Liver (tissue), 9 donors: ENCODE results near the gene AK5. TPM values are rescaled to one million over a fixed set of nuclear protein-coding genes. Genes with fewer than 3 reads are reported as not detected.
"Not testable (repeated sequence)": the region's sequence is repeated elsewhere in the genome, so short reads cannot be mapped to it uniquely, and the experiment has no call there.

Experiments
- DNase-seq: peaks from one replicate; pipeline ENCODE4 v3.0.0-alpha.2; 2017; ENCODE audit warnings: low spot score
- H3K27ac ChIP-seq, 2 donors: one replicate each; pipeline ENCODE4 v1.7.0; 2013; ENCODE audit warnings: inconsistent platforms in 2 of 2, low read length in 2 of 2, control low read depth in 1 of 2, low read depth in 1 of 2, mild to moderate bottlenecking in 1 of 2
- H3K27me3 ChIP-seq, 4 donors: one replicate each; pipeline versions ENCODE4 v1.6.1 to v1.7.0; 2013; ENCODE audit warnings: low read length in 3 of 4, inconsistent platforms in 1 of 4, mild to moderate bottlenecking in 1 of 4, moderate library complexity in 1 of 4; ENCODE audit not compliant: control insufficient read depth in 4 of 4, insufficient read depth in 4 of 4
- H3K36me3 ChIP-seq, 4 donors: one replicate each; pipeline versions ENCODE4 v1.6.1 to v1.7.0; 2013; ENCODE audit warnings: low read length in 3 of 4, mild to moderate bottlenecking in 3 of 4, low read depth in 1 of 4, moderate library complexity in 1 of 4; ENCODE audit not compliant: control insufficient read depth in 4 of 4, insufficient read depth in 3 of 4
- H3K4me1 ChIP-seq, 4 donors: one replicate each; pipeline versions ENCODE4 v1.6.1 to v1.7.0; 2013; ENCODE audit warnings: low read length in 3 of 4, mild to moderate bottlenecking in 3 of 4, moderate library complexity in 1 of 4; ENCODE audit not compliant: control insufficient read depth in 4 of 4, insufficient read depth in 4 of 4
- H3K4me3 ChIP-seq, 3 donors: one replicate each; pipeline versions ENCODE4 v1.6.1 to v1.7.0; 2013; ENCODE audit warnings: low read length in 3 of 3, control low read depth in 1 of 3, low read depth in 1 of 3, mild to moderate bottlenecking in 1 of 3
- H3K9ac ChIP-seq, 2 donors: one replicate each; pipeline ENCODE4 v1.7.0; 2013; ENCODE audit warnings: low read length in 2 of 2, mild to moderate bottlenecking in 2 of 2, moderate library complexity in 2 of 2, control low read depth in 1 of 2, low read depth in 1 of 2
- H3K9me3 ChIP-seq, 4 donors: one replicate each; pipeline versions ENCODE4 v1.6.1 to v1.7.0; 2013; ENCODE audit warnings: low read length in 3 of 4; ENCODE audit not compliant: control insufficient read depth in 4 of 4
- ATF3 ChIP-seq: IDR thresholded peaks from 2 replicates; pipeline ENCODE4 v1.6.1; 2016; ENCODE audit warnings: antibody characterized with exemption
- FOXA1 ChIP-seq: IDR thresholded peaks from 2 replicates; pipeline ENCODE4 v1.6.1; 2016; ENCODE audit warnings: antibody characterized with exemption
- HNF4A ChIP-seq, 2 donors: conservative IDR thresholded peaks; 2 replicates each; pipeline ENCODE4 v1.6.1; 2016; ENCODE audit warnings: antibody characterized with exemption in 2 of 2, mild to moderate bottlenecking in 2 of 2
- HNF4G ChIP-seq: IDR thresholded peaks from 2 replicates; pipeline ENCODE4 v1.6.1; 2016; ENCODE audit warnings: antibody characterized with exemption
- JUND ChIP-seq, 2 donors: IDR thresholded peaks; 2 replicates each; pipeline ENCODE4 v1.6.1; 2016; ENCODE audit warnings: antibody characterized with exemption in 2 of 2
- MAX ChIP-seq: IDR thresholded peaks from 2 replicates; pipeline ENCODE4 v1.6.1; 2016; ENCODE audit warnings: antibody characterized with exemption
- NR2F2 ChIP-seq: IDR thresholded peaks from 2 replicates; pipeline ENCODE4 v1.6.1; 2016; ENCODE audit warnings: antibody characterized with exemption
- RAD21 ChIP-seq, 2 donors: IDR thresholded peaks; 2 replicates each; pipeline ENCODE4 v1.6.1; 2016; ENCODE audit warnings: antibody characterized with exemption in 2 of 2, mild to moderate bottlenecking in 2 of 2
- SP1 ChIP-seq: IDR thresholded peaks from 2 replicates; pipeline ENCODE4 v1.6.1; 2018; ENCODE audit warnings: antibody characterized with exemption, mild to moderate bottlenecking
- WGBS: extraction: QIAGEN DNeasy Blood & Tissue Kit; methylation state at CpG from one replicate; pipeline ENCODE4 v1.1.7; 2013; 5-methylcytosine and 5-hydroxymethylcytosine counted together
- polyA plus RNA-seq, 2 donors: library from polyadenylated mRNA; stranded (reverse) in 1 of 2; unstranded in 1 of 2; fragments of 200-250 nt in 1 of 2; fragments of >200 nt in 1 of 2; fragmentation: Nextera tagmentation in 1 of 2; extraction: Ambion mirVana in 1 of 2; gene quantifications; one replicate each; pipeline versions ENCODE4 v1.2.1 to v1.2.3, GENCODE V29; 2013 to 2015
- total RNA-seq, 2 donors: library from RNA; depleted of rRNA; stranded (reverse); fragments of >200 nt; gene quantifications; one replicate each; pipeline ENCODE4 v1.2.3, GENCODE V29; 2014
- donor health status: healthy.
- donor health status: healthy.
- donor health status: healthy.
- donor health status: healthy.
- donor health status: healthy.

Gene AK5
- total and polyA plus RNA-seq, 4 donors: 0.12 to 0.33 (median 0.23) TPM

GRCh38 chr1:77509898-77510297, 228.1 kb downstream of the AK5 start:
- Histone ChIP-seq H3K4me1 (no peaks in the 10 kb centered on the region), H3K9ac (no peak overlapping the region), H3K4me3 (no peak overlapping the region), H3K9me3 (no peaks in the 10 kb centered on the region), H3K27ac (no peak overlapping the region), H3K27me3 (no peaks in the 10 kb centered on the region), H3K36me3 (no peaks in the 10 kb centered on the region)
- WGBS: 82% methylated on average over 2 of the region's 2 CpGs
- no peak for DNase-seq
- TF ChIP-seq JUND (IDR thresholded peaks at IDR 0.05) (no peak), MAX (no peak), HNF4A (conservative IDR thresholded peaks at IDR 0.05) (no peak), SP1 (no peak)

DNA sequence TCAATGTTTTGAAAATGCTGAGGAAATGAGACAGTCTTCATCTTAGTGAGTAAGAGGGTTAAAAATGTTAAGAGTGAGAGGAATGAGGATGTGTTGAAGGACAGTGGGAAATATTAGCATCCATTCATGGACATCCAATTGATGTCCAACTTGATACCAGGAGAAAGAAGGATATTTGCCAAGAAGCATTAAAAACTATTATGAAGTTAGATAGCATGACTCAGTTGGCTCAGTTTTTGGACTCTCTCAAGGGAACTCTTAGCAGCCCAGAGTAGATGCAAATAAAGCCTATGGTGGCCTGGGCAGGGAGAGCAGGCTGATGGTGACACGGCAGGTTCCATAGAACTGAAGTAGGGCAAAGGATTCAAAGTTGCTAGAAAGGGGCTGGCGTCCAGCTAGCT, 229.6 kb downstream of the AK5 start:
- no peak for DNase-seq
- H3K27ac ChIP-seq: no peak overlapping the region
- no peaks in the 10 kb centered on the region for H3K27me3 ChIP-seq
- TF ChIP-seq JUND (IDR thresholded peaks at IDR 0.05) (no peak), MAX (no peak), NR2F2 (no peak), HNF4G (no peak), FOXA1 (no peak)
- WGBS: 77% methylated on average over 2 of the region's 2 CpGs
- no peak overlapping the region for H3K4me3 ChIP-seq
- no peaks in the 10 kb centered on the region for H3K4me1 ChIP-seq
- H3K36me3 ChIP-seq: no peaks in the 10 kb centered on the region
- H3K9me3 ChIP-seq: no peaks in the 10 kb centered on the region
- H3K9ac ChIP-seq: no peak overlapping the region

DNA sequence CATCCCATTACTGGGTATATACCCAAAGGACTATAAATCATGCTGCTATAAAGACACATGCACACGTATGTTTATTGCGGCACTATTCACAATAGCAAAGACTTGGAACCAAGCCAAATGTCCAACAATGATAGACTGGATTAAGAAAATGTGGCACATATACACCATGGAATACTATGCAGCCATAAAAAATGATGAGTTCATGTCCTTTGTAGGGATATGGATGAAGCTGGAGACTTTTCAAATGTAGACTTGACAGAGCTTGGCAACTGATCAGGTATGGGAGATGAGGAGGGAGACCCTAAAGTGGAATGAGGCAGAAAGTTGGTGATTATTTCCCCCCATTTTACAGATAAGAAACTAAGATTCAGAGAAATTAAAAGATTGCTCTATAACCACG, 230.8 kb downstream of the AK5 start:
- H3K27ac ChIP-seq, H3K9me3 ChIP-seq, H3K4me3 ChIP-seq, DNase-seq, H3K4me1 ChIP-seq, H3K27me3 ChIP-seq, H3K9ac ChIP-seq, H3K36me3 ChIP-seq: not testable (repeated sequence)
- 71% methylated on average over 1 of the region's 3 CpGs for WGBS

GRCh38 chr1:77513839-77514763, 232.3 kb downstream of the AK5 start:
- H3K27ac ChIP-seq: no peak overlapping the region
- 71% methylated on average over 17 of the region's 17 CpGs for WGBS
- no peak for TF ChIP-seq HNF4G
- TF ChIP-seq NR2F2: no peak
- no peak for TF ChIP-seq ATF3
- TF ChIP-seq RAD21 (IDR thresholded peaks at IDR 0.05): no peak
- no peak overlapping the region for H3K9ac ChIP-seq
- no peaks in the 10 kb centered on the region for H3K36me3 ChIP-seq
- DNase-seq: no peak
- no peaks in the 10 kb centered on the region for H3K27me3 ChIP-seq
- peaks cover 0 to 3% (median 0%) of the 10 kb centered on the region in 4 donors for H3K9me3 ChIP-seq
- H3K4me3 ChIP-seq: no peak overlapping the region
- H3K4me1 ChIP-seq: no peaks in the 10 kb centered on the region
